Aorta (tissue), 5 donors: ENCODE data around the gene XXYLT1. TPM values are rescaled to one million over a fixed set of nuclear protein-coding genes. Genes with fewer than 3 reads are reported as not detected.

Experiments
- ATAC-seq: fragments of 200-7000 bp; cut with Tn5 transposase; one replicate; pipeline ENCODE4 v1.9.1; 2022; ENCODE audit warnings: moderate library complexity; ENCODE audit not compliant: low FRiP score
- DNase-seq, 2 donors: peaks; one replicate each; pipeline ENCODE4 v3.0.0-alpha.2; 2020
- H3K27ac ChIP-seq, 2 donors: one replicate each; pipeline ENCODE4 v1.5.1; 2013; ENCODE audit warnings: low read length in 2 of 2, mild to moderate bottlenecking in 2 of 2, moderate library complexity in 2 of 2, control low read depth in 1 of 2, inconsistent platforms in 1 of 2, low read depth in 1 of 2
- H3K27me3 ChIP-seq, 2 donors: one replicate each; pipeline ENCODE4 v1.6.1; 2013; ENCODE audit warnings: control low read depth in 1 of 2, low read length in 1 of 2, mild to moderate bottlenecking in 1 of 2, moderate library complexity in 1 of 2; ENCODE audit not compliant: insufficient read depth in 2 of 2, control insufficient read depth in 1 of 2
- H3K36me3 ChIP-seq, 2 donors: one replicate each; pipeline ENCODE4 v1.6.1; 2013; ENCODE audit warnings: control low read depth in 1 of 2, low read length in 1 of 2, mild to moderate bottlenecking in 1 of 2; ENCODE audit not compliant: insufficient read depth in 2 of 2, control insufficient read depth in 1 of 2
- H3K4me1 ChIP-seq, 2 donors: one replicate each; pipeline ENCODE4 v1.6.1; 2013; ENCODE audit warnings: low read length in 2 of 2, control low read depth in 1 of 2, mild to moderate bottlenecking in 1 of 2, moderate library complexity in 1 of 2; ENCODE audit not compliant: insufficient read depth in 2 of 2, control insufficient read depth in 1 of 2
- H3K4me3 ChIP-seq, 2 donors: one replicate each; pipeline ENCODE4 v1.5.1; 2013; ENCODE audit warnings: low read length in 2 of 2, control low read depth in 1 of 2, mild to moderate bottlenecking in 1 of 2
- H3K9me3 ChIP-seq: one replicate; pipeline ENCODE4 v1.6.1; 2013; ENCODE audit warnings: mild to moderate bottlenecking, low read length; ENCODE audit not compliant: control insufficient read depth
- WGBS, 2 donors: extraction: QIAGEN DNeasy Blood & Tissue Kit; methylation state at CpG; one replicate each; pipeline ENCODE4 v1.1.7; 2013; 5-methylcytosine and 5-hydroxymethylcytosine counted together
- intact Hi-C, 2 donors: fragments of 100-400 bp; cut with DNase I; formaldehyde crosslinking; loops; one replicate each; pipeline versions ENCODE4 v1.14.2 to v1.15.0; 2022
- polyA plus RNA-seq, 2 donors: library from polyadenylated mRNA; stranded (reverse); fragments of 200-250 nt; gene quantifications; one replicate each; pipeline ENCODE4 v1.2.3, GENCODE V29; 2013
- total RNA-seq, 2 donors: library from RNA; stranded (reverse); fragmentation: NEBNext Ultra II Directional; extraction: Animal tissue kit (Norgen Biotek cat#: 25700); gene quantifications; one replicate each; pipeline ENCODE4 v1.2.1, GENCODE V29; 2021
- donor health status: healthy with polysubstance abuse.
- donor health status: Bipolar disorder and iron deficiency.
- donor health status: DM: no; HTN: no; CAD: no.
- donor health status: DM: no; HTN: no; CAD: no.
- donor health status: DM: yes; HTN: yes; CAD: no.

Gene XXYLT1
- total and polyA plus RNA-seq, 4 donors = 2.3 to 15.0 (median 6.9) TPM

DNA sequence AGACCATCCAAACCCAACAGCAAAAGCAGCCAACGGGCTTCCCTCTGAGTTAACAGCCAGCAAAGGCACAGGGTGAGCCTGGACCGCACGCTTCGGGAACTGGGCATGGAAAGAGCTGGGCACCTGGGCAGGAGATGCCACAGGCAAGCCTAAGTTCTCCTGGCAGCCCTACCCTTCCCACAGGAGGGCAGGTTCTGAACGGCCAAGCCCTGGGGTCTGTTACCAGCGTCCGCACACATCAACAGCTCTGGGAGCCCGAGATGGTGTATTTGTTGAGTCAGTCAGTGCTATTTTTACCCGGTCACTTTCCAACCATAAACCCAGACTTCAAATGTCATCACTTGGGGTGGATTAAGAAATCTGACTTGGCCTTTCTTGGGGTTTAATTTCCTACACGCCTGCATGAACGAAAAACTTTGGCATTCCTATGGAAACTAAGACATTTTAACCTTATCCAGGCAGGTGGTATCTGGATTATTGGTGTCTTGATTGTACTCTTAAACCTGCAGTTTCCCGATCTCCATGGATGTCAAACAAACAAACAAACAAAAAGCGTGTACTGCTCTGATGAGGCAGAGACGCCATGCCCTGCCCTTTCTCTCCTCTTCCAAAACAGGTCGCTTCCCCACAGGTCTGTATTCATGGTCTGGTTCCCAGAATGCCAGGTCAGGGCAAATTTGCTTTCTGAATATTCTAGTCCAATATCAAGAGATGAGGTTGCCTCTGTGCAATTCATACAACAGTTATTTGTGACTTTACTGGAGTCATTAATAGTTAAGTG lies 99.7 kb downstream of the XXYLT1 start:
- Histone ChIP-seq H3K4me3 (no peak overlapping the region), H3K36me3 (no peaks in the 10 kb centered on the region), H3K27ac (no peak overlapping the region), H3K9me3 (no peaks in the 10 kb centered on the region), H3K27me3 (no peaks in the 10 kb centered on the region), H3K4me1 (peaks cover 0 to 9% of the 10 kb centered on the region in 2 donors)
- peak; percentile 45 for ATAC-seq
- intact Hi-C loops = loop anchor here in 1 of 2 donors (5.0 kb wide), 1 partner anchor 71 kb away; no protein-coding TSS in a partner anchor
- 20 to 25% methylated on average over 15 of the region's 15 CpGs for WGBS, 2 donors
- no peak for DNase-seq

DNA sequence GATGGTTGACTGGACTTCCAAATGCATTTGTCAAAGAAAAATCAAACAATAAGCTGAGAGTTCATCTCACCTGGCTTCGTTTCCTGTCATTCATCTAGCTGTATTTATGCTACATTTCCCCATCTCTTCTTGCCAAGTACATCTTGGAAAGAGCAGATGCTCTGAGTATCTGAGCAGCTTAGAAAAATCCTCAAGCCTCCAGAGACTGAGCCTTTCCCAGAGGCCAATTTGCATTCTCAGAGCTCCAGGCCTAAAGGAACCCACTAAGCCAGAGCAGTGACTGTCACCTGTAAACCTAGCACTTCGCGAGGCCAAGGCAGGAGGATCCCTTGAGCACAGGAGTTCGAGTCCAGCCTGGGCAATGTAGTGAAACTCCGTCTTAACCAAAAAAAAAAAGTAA lies 100.5 kb downstream of the XXYLT1 start:
- peaks cover 0 to 9% of the 10 kb centered on the region in 2 donors for H3K4me1 ChIP-seq
- no peak overlapping the region for H3K27ac ChIP-seq
- H3K9me3 ChIP-seq = no peaks in the 10 kb centered on the region
- H3K27me3 ChIP-seq = no peaks in the 10 kb centered on the region
- DNase-seq (no peak), ATAC-seq (no peak)
- no peak overlapping the region for H3K4me3 ChIP-seq
- WGBS, 2 donors = 90% methylated on average over 5 of the region's 5 CpGs
- H3K36me3 ChIP-seq = no peaks in the 10 kb centered on the region
- intact Hi-C loops = loop anchor here in 1 of 2 donors (5.0 kb wide), 1 partner anchor 72 kb away; no protein-coding TSS in a partner anchor

DNA sequence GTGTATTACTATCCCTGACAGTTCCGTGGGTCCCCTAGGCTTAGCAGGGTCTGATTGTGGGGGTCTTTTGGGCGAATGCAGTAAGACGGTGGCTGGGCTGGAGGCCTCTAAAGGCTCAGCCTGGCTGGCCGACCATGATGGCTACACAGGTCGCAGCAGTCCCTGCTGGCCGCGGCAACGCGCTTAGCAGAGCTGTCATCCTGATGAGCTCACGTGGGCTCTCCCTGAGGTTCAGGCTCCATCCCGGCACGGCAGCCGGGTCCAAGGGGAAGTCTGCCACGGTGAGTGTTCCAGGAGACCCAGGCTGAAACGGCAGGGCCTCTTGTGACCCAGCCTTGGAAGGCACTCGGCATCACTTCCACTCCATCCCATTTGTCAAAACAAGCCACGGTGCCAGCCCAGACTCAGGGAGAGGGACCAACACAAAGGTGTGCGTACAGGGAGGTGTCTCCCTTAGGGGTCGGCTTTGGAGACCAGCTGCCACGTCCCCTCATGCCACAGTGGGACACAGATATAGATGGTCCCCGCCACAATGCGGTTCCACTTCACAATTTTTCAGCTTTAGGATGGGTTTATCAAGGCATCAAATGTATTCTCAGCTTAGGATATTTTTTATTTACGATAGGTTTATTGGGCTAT lies 101.8 kb downstream of the XXYLT1 start:
- 95% methylated on average over 23 of the region's 23 CpGs for WGBS, 2 donors
- ATAC-seq (no peak), DNase-seq (no peak)
- Histone ChIP-seq H3K4me3 (no peak overlapping the region), H3K36me3 (no peaks in the 10 kb centered on the region), H3K4me1 (peaks cover 0 to 9% of the 10 kb centered on the region in 2 donors), H3K27ac (no peak overlapping the region), H3K9me3 (no peaks in the 10 kb centered on the region), H3K27me3 (no peaks in the 10 kb centered on the region)
- intact Hi-C loops = no loop called here

DNA sequence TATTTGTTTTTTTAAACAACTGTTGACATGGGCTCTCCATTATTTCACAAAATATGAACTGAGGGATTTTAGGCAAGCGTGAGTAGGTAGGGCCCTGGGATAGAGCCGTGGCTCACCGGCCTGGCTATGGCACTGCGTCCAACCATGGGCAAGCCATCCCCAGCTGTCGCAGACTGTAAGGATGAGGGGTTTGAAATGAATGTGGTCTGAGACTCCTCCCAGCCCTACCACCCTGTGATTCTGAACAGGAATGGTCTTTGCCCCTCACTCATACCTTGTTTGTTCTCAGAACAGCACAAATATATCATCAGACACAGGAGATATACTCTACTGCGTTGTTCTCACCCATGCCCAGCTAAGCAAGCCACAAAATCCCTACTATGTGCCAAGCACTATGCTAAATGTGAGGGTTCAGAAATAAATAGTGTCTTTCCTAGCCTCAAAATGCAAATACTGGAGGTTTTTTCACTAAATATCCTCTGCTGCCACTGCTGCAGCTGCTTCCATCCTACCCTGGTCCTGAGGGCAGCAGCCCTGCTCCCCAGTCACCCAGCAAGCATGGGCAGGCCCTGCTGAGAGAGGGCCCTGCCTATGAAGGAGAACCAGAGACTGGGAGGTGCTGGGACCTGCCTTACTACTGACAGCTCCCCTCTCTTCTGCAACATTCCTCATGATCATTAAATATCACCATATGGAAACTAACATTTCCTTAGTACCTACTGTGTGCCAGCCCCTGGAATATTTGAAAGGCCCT lies 102.8 kb downstream of the XXYLT1 start:
- intact Hi-C loops = no loop called here
- Histone ChIP-seq H3K36me3 (no peaks in the 10 kb centered on the region), H3K4me1 (peaks cover 0 to 9% of the 10 kb centered on the region in 2 donors), H3K4me3 (no peak overlapping the region), H3K27me3 (no peaks in the 10 kb centered on the region), H3K27ac (no peak overlapping the region), H3K9me3 (no peaks in the 10 kb centered on the region)
- WGBS, 2 donors = 90 to 98% methylated on average over 6 of the region's 6 CpGs
- ATAC-seq (no peak), DNase-seq (no peak)

DNA sequence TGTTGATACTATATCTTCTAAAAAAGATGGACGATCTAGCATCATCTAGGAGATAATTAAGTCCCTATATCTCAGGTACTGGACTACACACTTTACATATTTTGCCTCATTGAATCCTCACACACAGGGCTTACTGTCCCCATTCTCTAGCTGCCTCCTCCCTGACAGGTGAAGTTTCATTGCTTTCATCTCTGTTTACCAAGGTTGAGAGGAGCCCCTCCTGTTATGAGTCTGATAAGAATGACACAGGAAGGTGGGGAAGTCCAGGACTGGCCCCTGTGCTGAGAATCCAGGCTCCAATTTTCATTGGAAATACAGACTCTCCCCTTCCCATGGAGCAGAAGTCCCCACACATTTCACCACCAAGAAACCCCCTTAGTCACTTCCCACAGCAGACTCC lies 105.2 kb downstream of the XXYLT1 start:
- WGBS, 2 donors = 100% methylated on average over 1 of the region's 1 CpG
- no peak for DNase-seq
- intact Hi-C loops = no loop called here

DNA sequence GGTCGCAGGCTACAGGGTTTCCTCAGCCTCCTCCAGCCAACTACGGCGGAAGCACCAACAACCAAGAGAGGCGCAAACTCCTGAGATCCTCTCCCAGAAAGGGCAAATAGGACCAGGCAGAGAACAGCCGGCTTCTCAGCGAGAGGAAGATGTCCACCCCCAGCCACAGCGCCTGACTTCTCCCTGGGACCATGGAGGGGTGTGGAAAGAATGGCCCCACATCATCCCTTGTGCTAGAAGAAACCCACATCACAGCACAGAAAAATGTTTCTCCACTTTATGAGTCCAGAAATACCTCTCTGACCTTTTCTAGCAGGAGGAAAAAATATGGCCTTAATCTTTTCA lies 105.7 kb downstream of the XXYLT1 start:
- H3K27ac ChIP-seq = no peak overlapping the region
- no peak for ATAC-seq
- no peaks in the 10 kb centered on the region for H3K36me3 ChIP-seq
- no peak overlapping the region for H3K4me3 ChIP-seq
- H3K4me1 ChIP-seq = no peaks in the 10 kb centered on the region
- WGBS, 2 donors = 94 to 95% methylated on average over 7 of the region's 7 CpGs
- DNase-seq = no peak
- no peaks in the 10 kb centered on the region for H3K27me3 ChIP-seq
- no peaks in the 10 kb centered on the region for H3K9me3 ChIP-seq
- intact Hi-C loops = no loop called here

More for the DNA sequence above, 105.2 kb downstream of the XXYLT1 start:
- H3K4me1 ChIP-seq = no peaks in the 10 kb centered on the region
- no peaks in the 10 kb centered on the region for H3K9me3 ChIP-seq
- no peak overlapping the region for H3K27ac ChIP-seq
- H3K36me3 ChIP-seq = no peaks in the 10 kb centered on the region
- no peak overlapping the region for H3K4me3 ChIP-seq
- no peaks in the 10 kb centered on the region for H3K27me3 ChIP-seq
- ATAC-seq = no peak

DNA sequence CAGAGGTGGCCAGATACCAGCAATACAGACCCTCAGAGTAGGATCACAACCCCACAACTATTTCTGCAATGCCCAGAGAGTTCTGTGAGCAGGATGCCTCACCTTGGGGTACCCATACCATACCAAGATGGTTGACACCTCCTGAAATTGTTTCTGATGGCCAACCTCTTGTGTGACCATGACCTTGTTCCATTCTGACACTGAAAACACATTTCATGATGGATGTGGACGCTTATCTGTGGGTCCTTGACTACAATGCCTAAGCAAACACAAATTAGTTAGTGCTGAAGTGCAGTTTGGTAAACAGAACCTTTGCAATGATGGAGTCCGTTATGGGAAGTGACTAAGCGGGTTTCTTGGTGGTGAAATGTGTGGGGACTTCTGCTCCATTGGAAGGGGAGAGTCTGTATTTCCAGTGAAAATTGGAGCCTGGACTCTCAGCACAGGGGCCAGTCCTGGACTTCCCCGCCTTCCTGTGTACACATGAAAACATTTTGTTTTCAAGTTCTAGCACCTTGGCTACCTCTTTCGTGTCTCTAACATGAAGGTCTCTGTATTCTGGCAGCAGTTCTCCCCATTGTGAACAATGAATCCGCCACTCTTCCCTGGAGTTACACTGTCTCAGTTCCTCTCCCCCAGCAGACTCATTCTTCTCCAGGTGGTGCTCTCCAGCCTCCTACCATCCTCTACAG lies 106.2 kb downstream of the XXYLT1 start:
- no peak overlapping the region for H3K27ac ChIP-seq
- 96% methylated on average over 6 of the region's 6 CpGs for WGBS, 2 donors
- DNase-seq = no peak
- H3K9me3 ChIP-seq = no peaks in the 10 kb centered on the region
- intact Hi-C loops = no loop called here
- H3K36me3 ChIP-seq = no peaks in the 10 kb centered on the region
- no peaks in the 10 kb centered on the region for H3K27me3 ChIP-seq
- H3K4me3 ChIP-seq = no peak overlapping the region
- H3K4me1 ChIP-seq = no peaks in the 10 kb centered on the region
- no peak for ATAC-seq

DNA sequence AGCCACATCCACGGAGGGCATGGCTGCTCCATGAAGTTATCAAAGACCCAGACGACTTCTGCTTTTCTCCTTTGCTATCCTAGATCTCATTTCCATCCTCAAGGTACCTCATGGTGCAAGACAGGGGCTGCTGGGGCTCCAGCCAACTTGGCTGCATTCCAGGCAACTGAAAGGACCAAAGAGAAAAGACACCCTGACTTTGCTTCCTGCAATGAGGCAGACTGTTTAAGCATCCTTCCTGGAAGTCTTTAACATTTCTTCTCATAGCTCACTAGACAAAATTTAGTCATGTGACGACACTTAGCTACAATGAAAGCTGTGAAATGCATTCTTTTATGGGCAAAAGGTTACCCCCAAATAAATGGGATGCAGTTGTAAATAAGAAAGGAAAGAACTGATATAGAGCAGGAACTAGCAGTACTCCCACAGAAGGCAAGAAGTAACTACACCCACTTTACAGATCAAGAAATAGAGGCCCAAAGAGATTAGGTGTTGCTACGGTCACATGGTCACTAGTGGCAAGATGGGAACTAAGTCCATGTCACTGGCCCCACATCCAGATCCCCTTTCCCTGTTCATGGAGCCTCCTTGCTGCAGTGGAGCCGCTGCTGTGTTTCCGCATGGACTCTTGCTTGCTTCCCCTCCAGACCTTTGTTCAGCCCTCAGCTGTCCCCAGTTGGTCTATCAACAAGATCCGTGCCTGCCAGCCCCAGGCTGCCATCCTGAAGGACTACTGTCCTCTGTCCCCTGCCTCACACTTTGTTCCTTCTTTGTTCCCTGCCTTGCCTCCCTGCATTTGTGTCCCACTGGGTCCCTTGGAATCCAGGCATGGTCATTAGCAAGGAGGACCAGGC lies 107.0 kb downstream of the XXYLT1 start:
- DNase-seq = no peak
- intact Hi-C loops = no loop called here
- ATAC-seq = no peak
- Histone ChIP-seq H3K4me1 (no peaks in the 10 kb centered on the region), H3K27me3 (no peaks in the 10 kb centered on the region), H3K4me3 (no peak overlapping the region), H3K36me3 (no peaks in the 10 kb centered on the region), H3K9me3 (no peaks in the 10 kb centered on the region), H3K27ac (no peak overlapping the region)
- WGBS, 2 donors = 96 to 97% methylated on average over 7 of the region's 7 CpGs
